HCT116 (cell line): Measurements from ENCODE around the gene FBN1. TPM values are rescaled to one million over a fixed set of nuclear protein-coding genes. Genes with fewer than 3 reads are reported as not detected.

Experiments used
- ATAC-seq: fragments of 200-7000 bp; cut with Tn5 transposase; 2 replicates; pipeline ENCODE4 v1.9.1; 2020; ENCODE audit warnings: mild to moderate bottlenecking, moderate library complexity
- BruUV-seq: library from RNA; stranded (reverse); fragments of 400-500 nt; replicated peaks from 2 replicates; lab custom pipeline; 2021; lab: Mats Ljungman, UMichigan
- CTCF ChIA-PET: fragments of 300-600 bp; sonication (Branson Sonifier 250); formaldehyde crosslinking; loops from one replicate; lab custom pipeline; 2021; ENCODE audit warnings: antibody characterized with exemption; lab: Charles Lee
- POLR2A ChIA-PET: fragments of 300-600, 350-600 bp; sonication (Branson Sonifier 250); formaldehyde crosslinking; loops from one replicate; lab custom pipeline; 2021; ENCODE audit warnings: antibody characterized with exemption; lab: Charles Lee
- RAD21 ChIA-PET, 2 experiments: fragments of 300-600 bp; sonication (Branson Sonifier 250); formaldehyde crosslinking; loops; one replicate each; lab custom pipeline; 2023; ENCODE audit warnings: low total read pairs in 2 of 2; ENCODE audit not compliant: uncharacterized antibody in 2 of 2, unreplicated experiment in 2 of 2, low non-redundant PET in 1 of 2; lab: Charles Lee
- DNase-seq: peaks from one replicate; pipeline ENCODE4 v3.0.0-alpha.2; 2010; ENCODE audit warnings: low read depth, low spot score
- H2AFZ ChIP-seq: fragments of 200-600 bp; shearing (Covaris generic), sonication (generic); 2 replicates; pipeline ENCODE4 v1.6.1; 2017; ENCODE audit warnings: low read depth, mixed run types, mixed read lengths, antibody characterized with exemption, low read length; ENCODE audit not compliant: poor library complexity, severe bottlenecking
- H3K27ac ChIP-seq: 2 replicates; pipeline ENCODE4 v1.5.1; 2012; ENCODE audit warnings: low read depth, low read length
- H3K27me3 ChIP-seq: fragments of 200-600 bp; sonication (generic); 2 replicates; pipeline ENCODE4 v1.6.1; 2016; ENCODE audit warnings: mixed run types, low read length, mixed read lengths; ENCODE audit not compliant: insufficient read depth
- H3K36me3 ChIP-seq, 2 experiments: fragments of 200-500 bp in 1 of 2; fragments of 200-600 bp in 1 of 2; sonication (Bioruptor generic) in 1 of 2; sonication (generic) in 1 of 2; 2 replicates each; pipeline versions ENCODE4 v1.5.1 to v1.6.1; 2014 to 2016; ENCODE audit warnings: low read length in 2 of 2, inconsistent platforms in 1 of 2, mixed read lengths in 1 of 2, mixed run types in 1 of 2; ENCODE audit not compliant: insufficient read depth in 2 of 2, control insufficient read depth in 1 of 2
- H3K4me1 ChIP-seq, 2 experiments: fragments of 200-600 bp in 1 of 2; sonication (generic) in 1 of 2; 2 replicates each; pipeline versions ENCODE4 v1.5.1 to v1.6.1; 2012 to 2017; ENCODE audit warnings: low read length in 2 of 2, inconsistent platforms in 1 of 2, mild to moderate bottlenecking in 1 of 2, mixed read lengths in 1 of 2, mixed run types in 1 of 2, moderate library complexity in 1 of 2; ENCODE audit not compliant: insufficient read depth in 2 of 2, control insufficient read depth in 1 of 2
- H3K4me2 ChIP-seq: fragments of 200-600 bp; sonication (generic); 2 replicates; pipeline ENCODE4 v1.6.1; 2017; ENCODE audit warnings: mixed run types, low read length, mixed read lengths
- H3K4me3 ChIP-seq, 2 experiments: fragments of 200-600 bp in 1 of 2; sonication (generic) in 1 of 2; replicated peaks in 1 of 2; 2 replicates each; pipeline ENCODE4 v1.5.1; 2011 to 2016; ENCODE audit warnings: low read length in 2 of 2, control low read depth in 1 of 2, low read depth in 1 of 2, mild to moderate bottlenecking in 1 of 2, mixed read lengths in 1 of 2, mixed run types in 1 of 2
- H3K79me2 ChIP-seq: fragments of 200-600 bp; sonication (generic); 2 replicates; pipeline ENCODE4 v1.6.1; 2017; ENCODE audit warnings: mild to moderate bottlenecking, mixed run types, low read length, moderate library complexity, mixed read lengths; ENCODE audit not compliant: insufficient read depth
- H3K9ac ChIP-seq: fragments of 200-600 bp; sonication (generic); 2 replicates; pipeline ENCODE4 v1.6.1; 2016; ENCODE audit warnings: low read length, mixed read lengths
- H3K9me2 ChIP-seq: fragments of 200-600 bp; sonication (generic), shearing (Covaris generic); 2 replicates; pipeline ENCODE4 v1.6.1; 2017; ENCODE audit warnings: mixed run types, mild to moderate bottlenecking, moderate library complexity; ENCODE audit not compliant: insufficient read depth
- H3K9me3 ChIP-seq, 2 experiments: fragments of 200-500 bp in 1 of 2; fragments of 200-600 bp in 1 of 2; sonication (Bioruptor generic) in 1 of 2; sonication (generic) in 1 of 2; 2 replicates each; pipeline ENCODE4 v1.6.1; 2014 to 2017; ENCODE audit warnings: low read length in 2 of 2, mixed read lengths in 2 of 2, inconsistent platforms in 1 of 2, low read depth in 1 of 2, mild to moderate bottlenecking in 1 of 2, mixed run types in 1 of 2, moderate library complexity in 1 of 2; ENCODE audit not compliant: control insufficient read depth in 1 of 2, insufficient read depth in 1 of 2
- H4K20me1 ChIP-seq: fragments of 200-600 bp; sonication (generic), shearing (Covaris generic); 2 replicates; pipeline ENCODE4 v1.6.1; 2017; ENCODE audit warnings: mixed run types, mild to moderate bottlenecking, moderate library complexity; ENCODE audit not compliant: insufficient read depth
- EGR1 ChIP-seq: IDR thresholded peaks from 2 replicates; pipeline ENCODE4 v1.6.1; 2012; ENCODE audit warnings: low read depth
- ELF1 ChIP-seq: IDR thresholded peaks from 2 replicates; pipeline ENCODE4 v1.6.1; 2012; ENCODE audit warnings: low read depth, borderline replicate concordance
- FOSL1 ChIP-seq: IDR thresholded peaks from 2 replicates; pipeline ENCODE4 v1.6.1; 2012; ENCODE audit warnings: low read depth
- POLR2A ChIP-seq: IDR thresholded peaks from 2 replicates; pipeline ENCODE4 v1.7.0; 2011; ENCODE audit warnings: borderline replicate concordance; ENCODE audit not compliant: insufficient read depth, insufficient read length; ENCODE audit errors: extremely low read depth
- POLR2AphosphoS5 ChIP-seq: IDR thresholded peaks from 2 replicates; pipeline ENCODE4 v1.6.1; 2011; ENCODE audit warnings: mild to moderate bottlenecking, low read depth, low read length, moderate library complexity
- RAD21 ChIP-seq: IDR thresholded peaks from 2 replicates; pipeline ENCODE4 v1.6.1; 2012; ENCODE audit warnings: low read depth, mild to moderate bottlenecking
- REST ChIP-seq: IDR thresholded peaks from 2 replicates; pipeline ENCODE4 v1.6.1; 2012; ENCODE audit warnings: low read depth
- SP1 ChIP-seq: IDR thresholded peaks from 2 replicates; pipeline ENCODE4 v1.6.1; 2012; ENCODE audit warnings: low read depth
- TCF7L2 ChIP-seq: IDR thresholded peaks from 2 replicates; pipeline ENCODE4 v1.7.0; 2011; ENCODE audit warnings: borderline replicate concordance, inconsistent platforms; ENCODE audit not compliant: insufficient read depth, insufficient read length; ENCODE audit errors: extremely low read depth
- YY1 ChIP-seq: IDR thresholded peaks from 2 replicates; pipeline ENCODE4 v1.6.1; 2011; ENCODE audit warnings: low read length, low read depth, moderate library complexity, mild to moderate bottlenecking; ENCODE audit not compliant: insufficient replicate concordance; ENCODE audit errors: extremely low read depth
- ZFX ChIP-seq: fragments of 450-650 bp; IDR thresholded peaks from 2 replicates; pipeline ENCODE4 v1.6.1; 2017
- ZNF274 ChIP-seq: fragments of 200-500 bp; sonication (Bioruptor generic); IDR thresholded peaks from 2 replicates; pipeline ENCODE4 v1.6.1; 2014; ENCODE audit warnings: mild to moderate bottlenecking, low read depth, low read length, inconsistent platforms
- intact Hi-C: fragments of 100-400 bp; cut with micrococcal nuclease; formaldehyde crosslinking; loops from 2 replicates; pipeline ENCODE4 v1.10.0; 2022
- total RNA-seq: library from RNA; stranded (reverse); gene quantifications from one replicate; pipeline ENCODE4 v1.2.1, GENCODE V29; 2021; ENCODE audit not compliant: unreplicated experiment
- TF ChIP-seq, protein P1 (sequence below): IDR thresholded peaks from 2 replicates; pipeline ENCODE4 v1.6.1; 2012
- TF ChIP-seq, protein P2 (sequence below): IDR thresholded peaks from 2 replicates; pipeline ENCODE4 v1.6.1; 2011; ENCODE audit warnings: mild to moderate bottlenecking, low read length, moderate library complexity; ENCODE audit not compliant: insufficient replicate concordance; ENCODE audit errors: extremely low read depth
- TF ChIP-seq, protein P3 (sequence below): IDR thresholded peaks from 2 replicates; pipeline ENCODE4 v1.6.1; 2012

Gene FBN1
- total RNA-seq, 1 experiment from 2014 or later, result 1.7 TPM

DNA sequence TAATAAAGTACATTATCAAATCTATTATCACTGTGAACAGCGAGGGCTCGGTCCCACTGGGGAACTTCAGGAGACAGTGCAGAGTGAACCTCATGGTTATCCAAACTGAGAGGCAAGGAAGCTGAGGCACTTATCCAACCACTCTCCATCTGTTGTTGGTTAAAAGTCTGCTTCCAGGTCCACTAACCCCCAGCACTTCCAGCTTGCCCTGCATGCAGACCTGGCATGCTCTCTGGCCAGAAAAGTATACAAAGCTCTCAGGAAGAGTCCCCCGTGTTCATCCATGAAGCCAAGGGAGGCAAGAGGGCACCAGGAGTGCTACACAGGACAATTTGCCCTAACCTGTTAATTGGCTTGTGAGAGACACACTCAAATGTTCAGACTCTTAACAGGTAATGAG is 36.0 kb downstream of the FBN1 start:
- no peak overlapping the region for H2AFZ ChIP-seq
- POLR2A ChIA-PET, result no interaction called here
- H3K36me3 ChIP-seq, result no peaks in the 10 kb centered on the region
- no peak overlapping the region for H3K4me2 ChIP-seq
- H3K79me2 ChIP-seq, result no peaks in the 10 kb centered on the region
- H4K20me1 ChIP-seq, result no peaks in the 10 kb centered on the region
- H3K27me3 ChIP-seq, result no peaks in the 10 kb centered on the region
- no peak for TF ChIP-seq ZNF274
- no peak for TF ChIP-seq POLR2AphosphoS5
- TF ChIP-seq EGR1, result no peak
- TF ChIP-seq ZFX, result no peak
- no peak for TF ChIP-seq RAD21
- TF ChIP-seq SP1, result no peak
- TF ChIP-seq, protein P1, sequence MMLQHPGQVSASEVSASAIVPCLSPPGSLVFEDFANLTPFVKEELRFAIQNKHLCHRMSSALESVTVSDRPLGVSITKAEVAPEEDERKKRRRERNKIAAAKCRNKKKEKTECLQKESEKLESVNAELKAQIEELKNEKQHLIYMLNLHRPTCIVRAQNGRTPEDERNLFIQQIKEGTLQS, result no peak
- no peak for TF ChIP-seq POLR2A
- TF ChIP-seq, protein P2, sequence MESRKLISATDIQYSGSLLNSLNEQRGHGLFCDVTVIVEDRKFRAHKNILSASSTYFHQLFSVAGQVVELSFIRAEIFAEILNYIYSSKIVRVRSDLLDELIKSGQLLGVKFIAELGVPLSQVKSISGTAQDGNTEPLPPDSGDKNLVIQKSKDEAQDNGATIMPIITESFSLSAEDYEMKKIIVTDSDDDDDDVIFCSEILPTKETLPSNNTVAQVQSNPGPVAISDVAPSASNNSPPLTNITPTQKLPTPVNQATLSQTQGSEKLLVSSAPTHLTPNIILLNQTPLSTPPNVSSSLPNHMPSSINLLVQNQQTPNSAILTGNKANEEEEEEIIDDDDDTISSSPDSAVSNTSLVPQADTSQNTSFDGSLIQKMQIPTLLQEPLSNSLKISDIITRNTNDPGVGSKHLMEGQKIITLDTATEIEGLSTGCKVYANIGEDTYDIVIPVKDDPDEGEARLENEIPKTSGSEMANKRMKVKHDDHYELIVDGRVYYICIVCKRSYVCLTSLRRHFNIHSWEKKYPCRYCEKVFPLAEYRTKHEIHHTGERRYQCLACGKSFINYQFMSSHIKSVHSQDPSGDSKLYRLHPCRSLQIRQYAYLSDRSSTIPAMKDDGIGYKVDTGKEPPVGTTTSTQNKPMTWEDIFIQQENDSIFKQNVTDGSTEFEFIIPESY, result no peak
- TF ChIP-seq, protein P3, sequence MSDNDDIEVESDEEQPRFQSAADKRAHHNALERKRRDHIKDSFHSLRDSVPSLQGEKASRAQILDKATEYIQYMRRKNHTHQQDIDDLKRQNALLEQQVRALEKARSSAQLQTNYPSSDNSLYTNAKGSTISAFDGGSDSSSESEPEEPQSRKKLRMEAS, result no peak
- TF ChIP-seq YY1, result no peak
- TF ChIP-seq TCF7L2, result no peak
- TF ChIP-seq FOSL1, result no peak
- no peak for TF ChIP-seq REST
- no peak for TF ChIP-seq ELF1
- ATAC-seq (no peak), DNase-seq (no peak)
- no peaks in the 10 kb centered on the region for H3K9me3 ChIP-seq
- intact Hi-C loops, result no loop called here
- RAD21 ChIA-PET, result no interaction called here
- H3K27ac ChIP-seq, result no peak overlapping the region
- no TSS peak for BruUV-seq
- CTCF ChIA-PET, result no interaction called here
- H3K4me1 ChIP-seq, result no peaks in the 10 kb centered on the region
- no peaks in the 10 kb centered on the region for H3K9me2 ChIP-seq
- no peak overlapping the region for H3K4me3 ChIP-seq
- H3K9ac ChIP-seq, result no peak overlapping the region
